Mononuclear cell (primary cell): ENCODE measurements around the gene TRIM10. TPM values are rescaled to one million over a fixed set of nuclear protein-coding genes. Genes with fewer than 3 reads are reported as not detected.

Source experiments
- H3K27me3 ChIP-seq: 2 replicates; pipeline ENCODE4 v1.6.0; 2011; ENCODE audit warnings: low read length, control low read depth; ENCODE audit not compliant: insufficient read depth
- H3K4me1 ChIP-seq: 2 replicates; pipeline ENCODE4 v1.5.1; 2011; ENCODE audit warnings: mild to moderate bottlenecking, low read length, control low read depth; ENCODE audit not compliant: insufficient read depth
- H3K4me3 ChIP-seq: 2 replicates; pipeline ENCODE4 v1.5.1; 2011; ENCODE audit warnings: mild to moderate bottlenecking, low read length, moderate library complexity
- H3K9me3 ChIP-seq: 2 replicates; pipeline ENCODE4 v1.5.1; 2011; ENCODE audit warnings: low read depth, mild to moderate bottlenecking, control low read depth, low read length
- total RNA-seq: library from RNA; depleted of rRNA; stranded (reverse); fragments of >200 nt; gene quantifications from one replicate; pipeline ENCODE4 v1.2.3, GENCODE V29; 2012

TRIM10 gene
- total RNA-seq, 1 donor = 0.21 TPM

DNA sequence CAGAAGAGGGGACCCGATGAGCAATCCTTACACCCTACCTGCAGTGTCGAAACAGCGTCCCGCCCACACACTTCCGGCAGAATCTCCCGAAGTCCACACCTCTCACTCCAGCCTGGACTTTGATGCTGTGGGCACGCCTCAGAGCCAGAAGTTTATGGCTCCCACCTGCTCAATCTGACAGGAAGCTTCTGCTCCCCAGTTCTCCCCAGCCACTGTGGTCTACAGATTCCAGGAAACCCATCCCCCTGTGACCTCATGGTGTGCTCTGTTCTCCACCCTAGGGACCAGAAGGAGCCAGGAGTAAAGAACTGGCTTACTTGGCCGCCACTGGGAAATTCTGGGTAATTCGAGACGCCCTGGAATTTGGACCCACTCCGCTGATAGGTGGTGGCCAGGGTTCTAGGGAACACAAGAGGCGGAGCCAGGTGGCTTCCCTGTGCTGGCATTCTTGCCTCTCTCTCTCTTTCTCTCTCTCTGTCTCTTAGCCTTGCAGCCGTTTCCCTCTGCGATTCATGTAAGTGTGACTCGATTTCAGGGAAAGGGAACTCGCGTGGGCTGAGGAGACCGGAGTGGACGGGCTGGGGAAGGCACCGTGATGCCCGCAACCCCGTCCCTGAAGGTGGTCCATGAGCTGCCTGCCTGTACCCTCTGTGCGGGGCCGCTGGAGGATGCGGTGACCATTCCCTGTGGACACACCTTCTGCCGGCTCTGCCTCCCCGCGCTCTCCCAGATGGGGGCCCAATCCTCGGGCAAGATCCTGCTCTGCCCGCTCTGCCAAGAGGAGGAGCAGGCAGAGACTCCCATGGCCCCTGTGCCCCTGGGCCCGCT, 2.3 kb upstream of the TRIM10 start, which contains the start of gene TRIM15:
Gene TRIM15, plus strand, starts transcription at position 457 of the 828 bp plus-strand sequence. Its CDS starts 139 bp downstream, at position 596.
- Histone ChIP-seq H3K27me3 (no peaks in the 10 kb centered on the region), H3K4me3 (no peak within 1 kb of the TSS), H3K4me1 (peaks cover 4% of the 10 kb centered on the region), H3K9me3 (no peaks in the 10 kb centered on the region)

DNA sequence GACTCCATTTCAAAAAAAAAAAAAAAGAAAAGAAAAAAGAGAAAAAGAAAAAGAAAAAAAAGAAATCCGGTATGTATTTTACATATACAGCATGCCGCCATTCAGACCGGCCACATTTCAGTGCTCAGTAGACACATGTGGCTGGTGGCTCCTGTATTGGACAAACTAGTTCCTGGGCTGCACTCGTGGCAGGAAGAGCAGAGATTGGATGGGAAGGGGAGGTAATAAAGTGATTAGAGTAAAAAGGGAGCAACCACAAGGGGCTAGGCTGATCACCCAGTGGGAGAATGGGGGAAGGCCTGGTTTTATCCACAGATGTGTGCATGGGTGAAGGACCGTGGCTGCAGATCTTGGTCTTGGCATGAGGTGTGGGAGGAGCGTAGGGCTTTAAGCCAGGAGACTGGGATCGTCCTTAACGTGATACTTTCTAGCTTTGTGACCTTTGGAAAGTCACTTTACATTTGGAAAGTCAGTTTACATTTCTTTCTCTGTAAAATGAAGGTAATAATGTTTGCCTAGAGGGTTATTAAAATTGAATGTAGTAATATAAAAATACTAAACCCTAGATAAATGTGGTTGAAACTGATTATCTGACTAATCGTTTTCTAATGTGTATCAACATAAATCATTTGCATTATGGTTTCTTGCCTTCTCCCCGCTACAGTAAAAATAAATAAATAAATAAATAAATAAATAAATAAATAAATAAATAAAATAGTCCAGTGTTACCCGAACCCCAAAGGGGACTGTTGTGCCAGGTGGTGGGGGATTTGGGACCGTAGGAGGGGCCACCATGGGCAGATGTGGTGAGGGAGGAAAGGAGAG, 1.5 kb upstream of the TRIM10 start:
- H3K4me3 ChIP-seq = no peak overlapping the region
- H3K27me3 ChIP-seq = no peaks in the 10 kb centered on the region
- no peaks in the 10 kb centered on the region for H3K9me3 ChIP-seq
- peaks cover 4% of the 10 kb centered on the region for H3K4me1 ChIP-seq

DNA sequence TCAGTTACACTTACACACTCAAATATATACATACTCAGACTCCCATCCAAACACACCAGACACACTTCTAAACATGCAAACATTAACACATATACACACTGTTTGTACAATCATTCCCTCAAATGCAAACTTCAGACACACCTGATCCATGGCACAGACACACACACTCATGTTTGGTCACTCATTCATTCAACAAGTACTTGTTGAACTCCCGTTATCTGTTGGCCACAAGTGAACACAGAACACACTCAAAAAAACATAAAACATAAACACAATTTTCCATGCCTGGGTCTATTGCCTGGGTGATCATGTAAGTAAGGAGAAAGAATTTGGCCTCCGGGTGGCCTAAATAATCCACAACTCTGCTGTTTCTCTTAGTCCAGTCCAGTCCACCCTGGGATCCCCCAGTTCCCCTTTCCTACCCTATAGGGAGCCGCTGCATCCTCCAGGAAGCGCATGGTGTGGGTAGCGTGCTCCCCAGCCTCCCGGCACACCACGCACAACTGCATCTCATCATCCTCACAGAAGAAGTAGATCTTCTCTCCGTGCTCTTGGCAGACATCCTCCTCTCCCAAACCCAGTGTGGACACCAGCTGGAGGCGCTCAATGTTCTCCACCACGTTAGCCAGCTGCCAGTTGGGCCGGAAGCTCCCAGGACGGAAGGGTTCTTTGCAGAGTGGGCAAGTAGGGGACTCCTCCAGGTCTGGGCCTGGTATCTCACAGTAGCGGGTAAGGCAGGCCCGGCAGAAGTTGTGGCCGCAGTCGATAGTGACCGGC, 815 bp downstream of the TRIM10 start:
- no peaks in the 10 kb centered on the region for H3K9me3 ChIP-seq
- peaks cover 7% of the 10 kb centered on the region for H3K27me3 ChIP-seq
- H3K4me3 ChIP-seq = no peak overlapping the region
- H3K4me1 ChIP-seq = peaks cover 4% of the 10 kb centered on the region

DNA sequence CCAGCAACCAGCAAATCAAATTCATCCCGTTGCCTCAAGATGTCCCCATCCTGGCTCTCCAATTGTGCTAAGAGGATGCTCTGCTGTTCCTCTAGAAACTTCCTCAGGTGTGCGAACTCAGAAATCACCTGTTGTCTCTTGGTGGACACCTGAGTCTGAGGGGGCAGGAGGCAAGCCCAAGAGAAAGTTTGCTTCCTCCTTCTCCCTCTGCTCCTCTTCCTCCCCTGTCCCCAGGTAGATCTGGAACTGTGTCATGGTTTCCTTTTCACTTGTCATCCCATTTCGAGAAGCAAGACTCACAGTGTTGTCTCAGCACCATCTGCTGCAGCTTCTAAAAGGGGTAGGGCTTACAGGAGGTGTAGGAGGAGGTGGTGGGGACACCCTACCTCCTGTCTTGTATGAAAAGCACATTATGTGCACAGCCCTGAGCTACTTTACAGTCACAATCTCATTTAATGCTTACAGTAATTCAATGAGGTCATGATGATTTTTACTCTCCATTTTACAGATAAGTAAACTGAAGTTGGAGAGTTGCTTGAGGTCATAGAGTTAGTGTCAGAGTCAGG, 2.5 kb downstream of the TRIM10 start:
- no peaks in the 10 kb centered on the region for H3K9me3 ChIP-seq

DNA sequence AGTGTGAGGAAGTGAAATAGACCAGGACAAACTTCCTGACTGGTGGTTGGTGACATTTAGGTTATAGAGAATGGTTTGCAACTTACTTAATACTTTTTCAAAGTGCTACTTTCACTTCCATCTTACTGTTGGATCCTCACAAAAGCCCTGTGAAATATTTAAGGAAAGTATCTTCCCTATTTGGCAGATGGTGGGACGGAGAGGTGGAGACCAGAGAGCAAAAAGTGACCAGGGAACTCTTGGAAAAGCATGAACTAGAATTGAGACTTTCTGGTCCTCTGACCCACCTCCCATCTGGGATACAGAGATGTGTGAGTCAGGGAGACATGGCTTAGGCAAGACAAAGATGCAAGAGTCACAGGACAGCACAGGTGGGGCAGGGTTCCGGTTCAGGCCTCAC, 3.0 kb downstream of the TRIM10 start:
- Histone ChIP-seq H3K4me1 (peaks cover 2% of the 10 kb centered on the region), H3K27me3 (peaks cover 7% of the 10 kb centered on the region), H3K9me3 (no peaks in the 10 kb centered on the region), H3K4me3 (no peak overlapping the region)

More for the DNA sequence above, 2.5 kb downstream of the TRIM10 start:
- Histone ChIP-seq H3K27me3 (peaks cover 7% of the 10 kb centered on the region), H3K4me3 (no peak overlapping the region), H3K4me1 (peaks cover 4% of the 10 kb centered on the region)

DNA sequence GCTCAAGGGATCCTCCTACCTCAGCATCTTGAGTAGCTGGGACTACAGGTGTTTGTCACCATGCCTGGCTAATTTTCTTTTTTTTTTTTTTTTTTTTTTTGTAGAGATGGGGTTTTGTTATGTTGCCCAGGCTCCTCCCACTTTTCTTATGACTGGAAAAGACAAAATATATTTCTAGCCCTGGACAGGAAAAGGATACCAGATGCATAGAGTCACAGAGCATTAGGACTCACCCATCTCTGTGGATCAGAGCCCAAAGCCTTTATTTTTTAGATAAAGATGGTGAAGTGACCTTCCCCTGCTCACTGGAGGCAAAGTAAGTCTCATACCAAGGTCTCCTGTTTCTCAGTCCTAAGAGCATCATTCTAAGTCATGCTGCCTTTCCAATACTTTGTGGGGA, 3.4 kb downstream of the TRIM10 start:
- Histone ChIP-seq H3K27me3 (peaks cover 7% of the 10 kb centered on the region), H3K9me3 (no peaks in the 10 kb centered on the region), H3K4me3 (no peak overlapping the region), H3K4me1 (no peaks in the 10 kb centered on the region)

DNA sequence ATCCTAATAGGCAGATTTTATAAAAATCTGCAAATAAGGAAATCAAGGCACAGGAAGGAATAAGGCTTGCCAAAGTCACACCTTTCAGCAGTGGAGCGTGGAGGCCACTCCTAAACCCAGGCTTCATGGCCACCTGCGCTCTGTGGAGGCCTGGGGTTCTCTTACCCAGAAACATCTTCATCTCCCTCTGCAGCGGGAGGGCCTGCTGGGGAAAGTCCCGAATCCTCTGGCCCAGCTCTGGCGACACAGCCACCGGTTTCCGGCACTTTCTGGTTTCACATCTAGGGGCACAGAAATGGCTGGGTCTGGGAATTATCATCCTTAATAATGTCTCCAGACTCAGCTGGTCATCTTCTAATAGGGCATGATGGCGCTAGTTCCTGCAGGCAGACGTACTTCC, 4.2 kb downstream of the TRIM10 start:
- H3K27me3 ChIP-seq = peaks cover 7% of the 10 kb centered on the region
- H3K9me3 ChIP-seq = no peaks in the 10 kb centered on the region
- H3K4me3 ChIP-seq = no peak overlapping the region
- no peaks in the 10 kb centered on the region for H3K4me1 ChIP-seq

DNA sequence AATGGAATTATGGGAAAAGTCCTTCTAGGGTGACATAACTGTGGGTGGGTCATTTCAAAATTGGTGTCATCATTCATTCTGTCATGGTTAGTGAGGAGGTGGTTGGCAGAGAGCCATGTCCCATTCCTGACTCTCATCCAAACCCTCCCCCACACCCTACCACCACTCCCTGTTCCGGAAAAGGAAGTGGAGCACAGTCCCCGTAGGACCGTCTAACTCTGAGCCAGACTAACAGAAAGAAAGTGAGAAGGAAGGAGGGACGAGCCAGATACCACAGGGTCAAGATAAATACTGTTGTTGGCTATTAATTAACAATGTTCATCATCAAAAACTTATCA, 4.8 kb downstream of the TRIM10 start:
- no peaks in the 10 kb centered on the region for H3K9me3 ChIP-seq
- no peak overlapping the region for H3K4me3 ChIP-seq
- peaks cover 4% of the 10 kb centered on the region for H3K4me1 ChIP-seq
- peaks cover 7% of the 10 kb centered on the region for H3K27me3 ChIP-seq

DNA sequence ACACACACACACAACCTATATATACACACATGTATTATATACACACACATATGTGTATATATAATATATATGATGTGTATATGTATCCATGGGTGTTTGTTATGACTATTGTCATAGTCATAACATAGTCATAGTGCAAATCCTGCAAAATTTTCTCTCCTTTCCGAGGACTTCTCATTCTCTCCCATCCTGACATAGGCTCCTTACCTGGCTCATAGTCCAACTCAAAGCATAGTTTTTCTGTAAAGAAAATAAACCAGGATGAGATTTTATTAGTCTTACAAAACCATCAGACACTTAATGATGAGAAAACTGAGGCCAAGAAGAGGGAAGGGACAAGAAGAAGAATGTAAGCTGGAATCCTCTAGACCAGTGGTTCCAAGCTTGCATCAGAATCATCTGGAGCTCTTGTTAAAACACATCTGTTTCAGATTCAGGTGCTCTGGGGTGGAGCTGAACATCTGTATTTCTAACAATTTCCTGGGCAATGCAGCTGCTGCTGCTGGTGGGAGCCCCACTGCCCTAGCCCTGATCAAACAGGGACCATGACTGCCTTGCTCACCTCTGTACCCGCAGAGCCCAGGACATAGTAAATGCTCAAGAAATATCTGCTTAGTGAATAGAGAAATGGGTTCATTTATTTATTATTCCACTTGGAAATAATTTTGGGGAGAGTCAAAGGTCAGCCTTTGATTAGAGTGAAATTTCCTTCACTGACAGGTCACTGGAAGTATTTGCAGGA, 5.3 kb downstream of the TRIM10 start:
- peaks cover 7% of the 10 kb centered on the region for H3K27me3 ChIP-seq
- H3K4me1 ChIP-seq = peaks cover 4% of the 10 kb centered on the region
- no peak overlapping the region for H3K4me3 ChIP-seq
- no peaks in the 10 kb centered on the region for H3K9me3 ChIP-seq

DNA sequence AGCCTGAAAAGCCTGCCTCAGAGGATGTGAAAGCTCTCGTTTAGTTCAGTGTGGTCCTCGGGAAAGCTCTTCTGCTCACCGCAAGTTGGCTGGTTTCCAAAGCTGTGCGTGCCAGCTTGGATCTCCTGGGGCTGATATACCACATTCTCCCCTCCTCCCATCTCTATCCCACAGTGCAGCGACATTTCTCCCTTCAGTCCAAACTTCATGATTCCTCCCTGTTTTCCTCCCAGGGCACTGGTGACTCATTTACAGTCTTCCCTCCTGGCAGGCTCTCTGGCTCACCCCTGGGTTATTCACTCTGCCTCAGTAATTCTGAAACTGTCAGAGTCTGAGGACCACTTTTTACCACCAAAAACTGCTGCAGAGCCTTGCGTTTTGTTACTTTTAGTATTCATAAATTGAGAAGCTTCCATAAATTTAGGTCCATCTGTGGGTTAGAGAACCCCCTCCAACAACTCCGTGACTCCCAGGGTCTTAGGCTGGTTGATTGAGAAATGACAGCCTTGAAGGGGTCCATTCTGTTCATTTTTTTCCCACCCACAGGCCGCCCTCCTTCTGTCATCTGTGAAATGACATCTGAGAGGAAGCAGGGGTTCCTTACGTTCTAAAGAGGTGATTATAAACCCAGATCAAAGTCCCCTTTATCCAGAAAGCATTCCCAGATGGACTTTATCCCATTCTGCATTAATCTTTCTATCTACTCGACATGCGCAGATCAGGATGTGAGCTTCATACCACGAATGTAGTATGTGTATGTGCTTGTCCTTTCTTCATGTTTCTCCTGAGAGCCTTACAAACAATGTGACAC, 6.1 kb downstream of the TRIM10 start:
- H3K9me3 ChIP-seq = no peaks in the 10 kb centered on the region
- no peak overlapping the region for H3K4me3 ChIP-seq
- H3K4me1 ChIP-seq = peaks cover 4% of the 10 kb centered on the region
- peaks cover 7% of the 10 kb centered on the region for H3K27me3 ChIP-seq

DNA sequence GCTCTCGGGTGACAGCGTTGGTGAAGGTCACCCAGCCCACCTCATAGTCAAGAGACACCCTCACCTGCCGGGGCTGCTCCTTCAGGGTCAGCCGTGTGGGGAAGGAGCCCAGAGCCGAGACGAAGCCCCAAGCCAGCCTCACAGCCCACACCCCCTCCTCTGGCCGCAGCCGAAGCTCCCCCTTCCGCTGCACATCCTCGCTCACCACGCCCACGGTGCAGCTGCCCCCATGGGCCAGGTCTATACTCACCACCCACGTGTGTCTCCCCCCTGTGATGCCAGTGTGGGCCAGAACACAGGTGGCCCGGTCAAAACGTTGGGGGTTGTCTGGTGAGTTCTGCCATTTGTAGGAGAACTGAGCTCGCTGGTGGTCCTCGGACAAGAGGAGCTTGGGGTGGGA, 7.0 kb downstream of the TRIM10 start:
- no peak overlapping the region for H3K4me3 ChIP-seq
- peaks cover 4% of the 10 kb centered on the region for H3K4me1 ChIP-seq
- H3K27me3 ChIP-seq = peaks cover 7% of the 10 kb centered on the region
- no peaks in the 10 kb centered on the region for H3K9me3 ChIP-seq

DNA sequence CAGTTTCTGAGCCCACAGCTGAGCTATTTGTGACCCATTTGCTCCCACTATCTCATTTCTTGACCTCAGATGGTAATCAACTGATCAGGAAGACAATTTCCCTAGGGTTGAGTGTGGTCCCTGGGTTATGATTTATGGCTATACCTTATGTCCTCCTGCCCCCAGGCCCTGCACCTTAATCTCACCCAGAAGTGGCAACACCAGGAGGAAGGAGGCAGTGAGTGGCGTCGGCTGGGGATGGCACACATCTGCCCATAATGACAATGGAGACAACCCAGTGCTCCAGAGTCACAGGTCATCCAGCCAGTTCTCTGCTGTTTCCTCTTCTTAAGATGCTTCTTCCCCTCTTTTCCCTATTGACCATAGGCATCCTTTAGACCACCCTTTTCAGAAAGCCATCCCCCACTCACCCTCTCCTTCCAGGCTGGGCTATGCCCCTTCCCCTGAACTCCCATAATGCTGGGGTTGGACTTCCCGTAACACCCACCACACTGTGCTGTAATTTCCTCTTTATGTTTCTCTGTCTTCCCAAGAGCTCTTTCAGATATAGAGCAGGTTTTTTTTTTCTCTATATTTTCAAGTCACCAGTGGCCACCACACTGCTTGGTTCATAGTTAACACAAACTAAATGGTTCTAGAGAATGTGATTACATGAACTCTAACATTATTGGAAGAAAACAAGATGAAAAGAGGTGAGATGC, 8.0 kb downstream of the TRIM10 start:
- Histone ChIP-seq H3K4me3 (no peak overlapping the region), H3K9me3 (no peaks in the 10 kb centered on the region), H3K27me3 (peaks cover 7% of the 10 kb centered on the region), H3K4me1 (peaks cover 4% of the 10 kb centered on the region)

DNA sequence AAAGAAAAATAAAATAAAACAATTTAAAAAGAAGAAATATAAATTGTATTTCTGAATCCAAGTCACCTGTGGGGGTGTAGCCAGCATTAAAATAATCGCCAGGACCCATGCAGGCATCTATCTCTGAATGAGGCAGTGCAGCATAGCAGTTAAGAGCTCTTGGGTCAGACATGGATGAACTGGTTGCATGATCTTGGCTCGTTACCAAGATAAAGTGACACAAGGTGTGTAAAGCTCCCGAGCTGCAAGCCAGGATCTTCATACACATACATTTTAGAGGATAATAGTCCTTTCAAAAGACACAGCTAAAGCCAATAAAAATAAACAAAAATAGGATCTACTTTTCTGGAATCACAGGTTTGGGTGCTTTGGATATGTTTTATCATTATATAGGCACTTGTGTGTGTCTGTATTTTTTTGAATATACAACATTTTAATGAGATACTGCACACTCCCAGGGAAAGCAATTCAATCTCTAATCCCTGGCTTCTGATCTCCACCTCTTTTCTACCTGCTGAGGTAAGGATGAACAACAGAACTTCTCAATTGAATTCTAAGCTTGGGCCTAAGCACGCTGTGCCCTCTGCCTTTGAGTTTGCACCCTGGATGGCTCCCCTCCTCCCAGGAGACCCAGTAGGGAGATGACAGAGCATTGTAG, 8.9 kb downstream of the TRIM10 start:
- Histone ChIP-seq H3K4me1 (peaks cover 4% of the 10 kb centered on the region), H3K27me3 (peaks cover 7% of the 10 kb centered on the region), H3K9me3 (no peaks in the 10 kb centered on the region), H3K4me3 (no peak overlapping the region)
